GM20000 (cell line): ENCODE results near the gene ZBED1.
"Not testable (repeated sequence)": the region's sequence is repeated elsewhere in the genome, so short reads cannot be mapped to it uniquely, and the experiment has no call there.

Source experiments
- DNase-seq: peaks from one replicate; pipeline ENCODE4 v3.0.0; 2012; ENCODE audit warnings: low spot score
- TF ChIP-seq, protein P1 (sequence below): IDR thresholded peaks from 2 replicates; pipeline ENCODE4 v1.5.1; 2012; ENCODE audit warnings: mild to moderate bottlenecking, control low read depth; ENCODE audit errors: extremely low read depth, missing control alignments

Gene ZBED1

DNA sequence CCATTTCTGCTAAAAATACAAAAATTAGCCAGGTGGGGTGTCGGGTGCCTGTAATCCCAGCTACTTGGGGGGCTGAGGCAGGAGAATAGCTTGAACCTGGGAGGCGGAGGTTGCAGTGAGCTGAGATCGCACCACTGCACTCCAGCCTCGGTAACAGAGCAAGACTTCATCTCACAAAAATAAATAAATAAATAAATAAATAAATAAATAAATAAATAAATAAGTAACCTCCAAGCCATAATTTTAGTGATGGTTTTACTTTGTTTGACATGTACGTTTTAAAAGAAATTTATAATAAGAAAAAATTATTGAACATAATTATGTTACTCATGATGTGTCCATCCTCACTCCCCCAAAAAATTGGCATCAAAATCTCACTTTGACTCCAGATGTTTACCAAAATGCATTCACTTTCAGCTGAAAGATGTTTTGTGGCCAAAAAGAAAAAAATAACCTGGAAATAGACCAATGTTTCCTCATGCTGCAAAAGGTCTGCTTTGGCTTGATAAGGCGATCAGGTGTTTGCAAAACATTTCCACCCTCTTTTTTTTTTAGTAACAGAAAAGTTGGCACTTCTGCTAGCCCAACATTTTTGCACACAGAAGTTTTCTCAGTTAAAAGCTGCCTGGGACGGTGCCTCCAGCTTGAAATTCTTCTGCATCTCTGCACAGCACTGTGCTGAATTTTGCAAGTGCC is 42.2 kb upstream of the ZBED1 start:
- TF ChIP-seq, protein P1, sequence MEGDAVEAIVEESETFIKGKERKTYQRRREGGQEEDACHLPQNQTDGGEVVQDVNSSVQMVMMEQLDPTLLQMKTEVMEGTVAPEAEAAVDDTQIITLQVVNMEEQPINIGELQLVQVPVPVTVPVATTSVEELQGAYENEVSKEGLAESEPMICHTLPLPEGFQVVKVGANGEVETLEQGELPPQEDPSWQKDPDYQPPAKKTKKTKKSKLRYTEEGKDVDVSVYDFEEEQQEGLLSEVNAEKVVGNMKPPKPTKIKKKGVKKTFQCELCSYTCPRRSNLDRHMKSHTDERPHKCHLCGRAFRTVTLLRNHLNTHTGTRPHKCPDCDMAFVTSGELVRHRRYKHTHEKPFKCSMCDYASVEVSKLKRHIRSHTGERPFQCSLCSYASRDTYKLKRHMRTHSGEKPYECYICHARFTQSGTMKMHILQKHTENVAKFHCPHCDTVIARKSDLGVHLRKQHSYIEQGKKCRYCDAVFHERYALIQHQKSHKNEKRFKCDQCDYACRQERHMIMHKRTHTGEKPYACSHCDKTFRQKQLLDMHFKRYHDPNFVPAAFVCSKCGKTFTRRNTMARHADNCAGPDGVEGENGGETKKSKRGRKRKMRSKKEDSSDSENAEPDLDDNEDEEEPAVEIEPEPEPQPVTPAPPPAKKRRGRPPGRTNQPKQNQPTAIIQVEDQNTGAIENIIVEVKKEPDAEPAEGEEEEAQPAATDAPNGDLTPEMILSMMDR, result no peak
- DNase-seq, result no peak

DNA sequence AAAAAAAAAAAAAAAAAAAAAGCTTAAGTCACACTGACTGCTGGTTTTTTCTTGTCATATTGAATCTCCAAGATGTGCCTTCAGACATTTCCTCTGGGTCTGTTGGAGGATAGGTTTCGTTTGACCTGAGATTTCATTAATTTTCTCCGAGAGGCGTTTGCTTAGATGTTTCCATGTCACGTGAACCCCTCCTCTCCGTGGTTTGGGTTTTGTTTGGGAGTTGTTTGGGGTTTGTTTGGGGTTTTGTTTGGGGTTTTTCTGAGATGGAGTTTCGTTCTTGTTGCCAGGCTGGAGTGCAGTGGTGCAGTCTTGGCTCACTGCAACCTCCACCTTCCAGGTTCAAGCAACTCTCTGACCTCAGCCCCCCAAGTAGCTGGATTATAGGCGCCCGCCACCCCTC is 40.8 kb upstream of the ZBED1 start:
- DNase-seq, result no peak
- TF ChIP-seq, protein P1, result no peak

DNA sequence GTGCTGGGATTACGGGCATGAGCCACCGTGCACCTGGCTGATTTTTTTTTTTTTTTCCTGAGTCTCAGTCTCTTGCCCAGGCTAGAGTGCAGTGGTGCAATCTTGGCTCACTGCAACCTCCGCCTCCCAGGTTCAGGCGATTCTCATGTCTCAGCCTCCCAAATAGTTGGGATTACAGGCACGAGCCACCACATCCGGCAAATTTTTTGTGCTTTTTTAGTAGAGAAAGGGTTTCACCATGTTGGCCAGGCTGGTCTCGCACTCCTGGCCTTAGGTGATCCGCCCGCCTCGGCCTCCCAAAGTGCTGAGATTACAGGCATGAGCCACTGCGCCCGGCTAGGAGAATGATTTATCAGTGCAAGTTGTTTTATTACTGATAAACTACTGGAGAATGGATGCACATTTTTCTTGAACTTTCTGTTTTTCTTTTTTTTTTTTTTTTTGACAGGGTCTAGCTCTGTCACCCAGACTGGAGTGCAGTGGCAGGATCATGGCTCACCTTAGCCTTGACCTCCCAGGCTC is 39.7 kb upstream of the ZBED1 start:
- DNase-seq, result no peak
- TF ChIP-seq, protein P1, result no peak

DNA sequence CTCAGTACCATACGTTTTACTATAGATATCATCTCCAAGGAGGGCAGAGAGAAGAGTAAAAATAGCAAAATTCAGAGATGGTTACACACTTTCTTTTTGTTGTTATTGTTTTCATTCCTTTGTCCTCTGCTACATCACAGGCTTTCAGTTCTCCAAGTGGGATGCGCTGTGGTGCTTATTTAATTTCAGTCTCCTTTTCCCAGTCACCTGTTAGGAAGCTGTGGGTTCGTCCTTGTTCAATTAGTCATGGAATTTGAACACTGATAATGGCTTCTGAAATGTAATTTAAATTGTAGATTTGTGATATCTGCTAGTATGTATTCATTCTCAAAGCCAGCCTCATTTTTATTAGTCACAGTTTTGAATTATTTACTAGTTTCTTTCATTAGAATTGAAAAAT is 38.8 kb upstream of the ZBED1 start:
- no peak for DNase-seq
- TF ChIP-seq, protein P1, result no peak

DNA sequence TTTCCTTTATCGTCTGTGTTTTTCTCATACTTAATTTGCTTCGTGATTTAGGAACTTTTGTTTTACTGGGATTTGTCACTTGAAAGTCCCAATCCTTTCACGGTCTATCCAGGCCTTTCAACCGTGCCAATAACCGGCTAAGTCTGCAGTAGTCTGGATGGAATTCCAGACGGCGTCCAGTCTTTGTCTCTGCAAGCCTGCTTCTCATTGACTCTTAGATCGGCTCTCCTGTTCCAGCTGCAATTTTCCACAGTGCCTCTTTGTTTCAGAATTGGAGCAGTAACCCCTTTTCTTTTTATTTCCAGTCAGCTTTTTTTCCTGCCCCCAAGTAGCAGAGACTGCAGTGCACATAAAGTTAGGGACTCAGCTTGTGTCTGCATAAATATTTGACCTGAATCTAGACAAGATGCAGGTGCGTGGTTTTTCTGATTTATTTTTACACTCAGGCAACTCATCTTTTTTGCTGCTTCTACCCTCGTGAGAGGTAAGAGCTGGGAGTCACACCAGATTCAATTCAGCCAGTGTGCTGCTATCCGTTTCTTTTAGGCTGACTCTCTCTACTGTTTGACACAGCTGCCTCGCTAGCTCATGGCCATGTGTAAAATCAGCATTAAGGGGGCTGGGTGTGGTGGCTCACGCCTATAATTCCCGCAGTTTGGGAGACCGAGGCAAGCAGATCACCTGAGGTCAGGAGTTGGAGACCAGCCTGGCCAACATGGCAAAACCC is 37.4 kb upstream of the ZBED1 start:
- TF ChIP-seq, protein P1, result no peak
- no peak for DNase-seq

DNA sequence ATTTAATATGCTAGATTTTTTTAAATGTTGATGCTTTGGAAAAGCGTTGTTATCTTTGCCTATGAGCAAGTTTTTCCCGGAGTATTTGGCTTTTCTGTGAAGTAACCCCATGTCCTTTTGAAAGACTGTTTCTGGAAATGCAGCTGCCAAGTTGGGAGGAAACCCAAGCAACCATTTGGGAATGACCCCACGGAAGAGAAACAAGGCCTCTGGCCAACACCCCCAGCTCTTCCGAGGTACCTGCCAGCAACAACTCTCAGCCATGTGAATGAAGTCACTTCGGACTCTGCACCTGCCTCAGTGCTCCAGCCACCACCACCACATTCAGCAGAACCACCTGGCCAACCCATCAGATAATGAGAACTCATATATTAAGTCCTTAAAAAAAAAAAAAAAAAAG is 36.2 kb upstream of the ZBED1 start:
- TF ChIP-seq, protein P1, result no peak
- no peak for DNase-seq

DNA sequence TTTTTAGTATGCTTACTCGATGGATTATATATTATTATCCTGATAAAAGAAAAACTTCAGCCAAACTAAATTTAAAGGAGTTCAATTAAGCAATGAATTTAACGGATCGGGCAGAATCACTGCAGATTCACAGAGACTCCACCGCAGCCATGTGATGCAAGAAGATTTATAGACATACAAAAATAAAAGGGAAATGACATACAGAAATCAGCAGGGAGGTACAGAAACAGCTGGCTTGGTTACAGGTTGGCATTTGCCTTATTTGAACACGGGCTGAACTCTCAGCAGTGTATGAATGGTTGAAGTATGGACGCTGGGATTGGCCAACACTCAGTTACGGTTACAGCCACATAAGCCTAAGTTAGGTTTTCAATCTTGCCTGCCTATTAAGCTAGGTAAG is 35.4 kb upstream of the ZBED1 start:
- DNase-seq, result no peak
- TF ChIP-seq, protein P1, result no peak

DNA sequence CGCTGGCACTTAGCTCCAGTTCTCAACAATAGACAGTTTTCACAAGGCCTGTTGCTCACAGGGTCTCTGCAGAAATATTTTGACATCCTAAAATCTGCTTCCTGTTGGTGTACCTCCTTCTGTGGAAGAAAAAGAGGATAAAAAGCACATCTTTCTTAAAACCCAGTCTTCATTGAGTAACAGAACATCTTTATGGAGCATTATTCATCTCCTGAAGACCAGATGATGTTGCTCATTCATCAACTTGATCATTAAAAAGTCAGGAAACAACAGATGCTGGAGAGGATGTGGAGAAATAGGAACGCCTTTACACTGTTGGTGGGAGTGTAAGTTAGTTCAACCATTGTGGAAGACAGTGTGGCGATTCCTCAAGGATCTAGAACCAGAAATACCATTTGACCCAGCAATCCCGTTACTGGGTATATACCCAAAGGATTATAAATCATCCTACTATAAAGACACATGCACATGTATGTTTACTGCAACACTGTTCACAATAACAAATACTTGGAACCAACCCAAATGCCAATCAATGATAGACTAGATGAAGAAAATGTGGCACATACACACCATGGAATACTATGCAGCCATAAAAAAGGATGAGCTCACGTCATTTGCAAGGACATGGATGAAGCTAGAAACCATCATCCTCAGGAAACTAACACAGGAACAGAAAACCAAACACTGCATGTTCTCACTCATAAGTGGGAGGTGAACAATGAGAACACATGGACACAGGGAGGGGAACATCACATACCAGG is 33.7 kb upstream of the ZBED1 start:
- not testable (repeated sequence) for DNase-seq
